ENCODE measurements around the gene UBAC2. TPM values are rescaled to one million over a fixed set of nuclear protein-coding genes. Genes with fewer than 3 reads are reported as not detected.

The UBAC2 gene
- total RNA-seq, 1 donor from 2014 or later, result 87.7 TPM

- TF ChIP-seq, protein P1, sequence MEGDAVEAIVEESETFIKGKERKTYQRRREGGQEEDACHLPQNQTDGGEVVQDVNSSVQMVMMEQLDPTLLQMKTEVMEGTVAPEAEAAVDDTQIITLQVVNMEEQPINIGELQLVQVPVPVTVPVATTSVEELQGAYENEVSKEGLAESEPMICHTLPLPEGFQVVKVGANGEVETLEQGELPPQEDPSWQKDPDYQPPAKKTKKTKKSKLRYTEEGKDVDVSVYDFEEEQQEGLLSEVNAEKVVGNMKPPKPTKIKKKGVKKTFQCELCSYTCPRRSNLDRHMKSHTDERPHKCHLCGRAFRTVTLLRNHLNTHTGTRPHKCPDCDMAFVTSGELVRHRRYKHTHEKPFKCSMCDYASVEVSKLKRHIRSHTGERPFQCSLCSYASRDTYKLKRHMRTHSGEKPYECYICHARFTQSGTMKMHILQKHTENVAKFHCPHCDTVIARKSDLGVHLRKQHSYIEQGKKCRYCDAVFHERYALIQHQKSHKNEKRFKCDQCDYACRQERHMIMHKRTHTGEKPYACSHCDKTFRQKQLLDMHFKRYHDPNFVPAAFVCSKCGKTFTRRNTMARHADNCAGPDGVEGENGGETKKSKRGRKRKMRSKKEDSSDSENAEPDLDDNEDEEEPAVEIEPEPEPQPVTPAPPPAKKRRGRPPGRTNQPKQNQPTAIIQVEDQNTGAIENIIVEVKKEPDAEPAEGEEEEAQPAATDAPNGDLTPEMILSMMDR (IDR thresholded peaks at IDR 0.05), result no peak
- TF ChIP-seq EZH2phosphoT487 (IDR thresholded peaks at IDR 0.05) (no peak), EZH2 (IDR thresholded peaks at IDR 0.05) (no peak)
- H3K9ac ChIP-seq, result no peak overlapping the region
- no peaks in the 10 kb centered on the region for H3K4me1 ChIP-seq
- no peak overlapping the region for H3K27ac ChIP-seq
- no peaks in the 10 kb centered on the region for H3K4me1 Mint-ChIP-seq
- no peaks in the 10 kb centered on the region for H3K27me3 ChIP-seq
- H4K20me1 ChIP-seq (ENCODE audit: low read depth), result no peaks in the 10 kb centered on the region
- no peaks in the 10 kb centered on the region for H3F3A ChIP-seq (ENCODE audit: low read depth)
- peaks cover 5% of the 10 kb centered on the region for H3K27me3 Mint-ChIP-seq (ENCODE audit: insufficient read depth, low read depth)
- peaks cover 2% of the 10 kb centered on the region for H3K9me3 Mint-ChIP-seq
- H3K4me3 Mint-ChIP-seq, result no peak overlapping the region
- no peak overlapping the region for H2AFZ ChIP-seq (replicated peaks)
- H3K9me3 ChIP-seq (ENCODE audit: low read depth), result peaks cover 10% of the 10 kb centered on the region
- no peak overlapping the region for H3K4me2 ChIP-seq
- no peaks in the 10 kb centered on the region for H3K79me2 ChIP-seq (ENCODE audit: low read depth)
- no peaks in the 10 kb centered on the region for H3K36me3 ChIP-seq
- H3K4me3 ChIP-seq, result no peak overlapping the region
- no peak for DNase-seq (ENCODE audit: low spot score)
- H3K27ac Mint-ChIP-seq, result no peak overlapping the region
- no peaks in the 10 kb centered on the region for H3K36me3 Mint-ChIP-seq
Measured at GRCh38 chr13:99182439-99182838, 18.2 kb upstream of the UBAC2 start.

DNA sequence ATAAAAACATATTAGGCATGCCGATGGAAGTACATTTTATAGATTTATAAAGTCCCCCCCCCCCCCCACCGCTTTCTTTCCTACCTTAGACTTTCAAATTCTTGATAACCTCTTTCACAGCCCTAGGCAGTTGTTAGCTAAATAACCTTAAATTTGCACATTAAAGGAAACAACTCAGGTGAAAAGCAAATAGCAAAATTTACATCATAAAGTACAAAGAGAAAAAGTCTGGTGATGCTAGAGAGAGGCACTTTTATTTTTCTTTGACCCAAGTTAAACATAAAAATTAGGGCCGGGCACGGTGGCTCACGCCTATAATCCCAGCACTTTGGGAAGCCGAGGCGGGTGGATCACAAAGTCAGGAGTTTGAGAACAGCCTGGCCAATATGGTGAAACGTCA lies 15.0 kb upstream of the UBAC2 start:
- Mint-ChIP-seq H3K27me3 (ENCODE audit: insufficient read depth, low read depth) (peaks cover 4% of the 10 kb centered on the region), H3K27ac (no peak overlapping the region), H3K4me3 (no peak overlapping the region), H3K9me3 (peaks cover 2% of the 10 kb centered on the region), H3K36me3 (no peaks in the 10 kb centered on the region), H3K4me1 (no peaks in the 10 kb centered on the region)
- Histone ChIP-seq H3K4me3 (no peak overlapping the region), H3K4me1 (no peaks in the 10 kb centered on the region), H3K9me3 (ENCODE audit: low read depth) (peaks cover 10% of the 10 kb centered on the region), H3F3A (ENCODE audit: low read depth) (no peaks in the 10 kb centered on the region), H3K79me2 (ENCODE audit: low read depth) (no peaks in the 10 kb centered on the region), H3K4me2 (no peak overlapping the region), H3K9ac (no peak overlapping the region), H3K36me3 (no peaks in the 10 kb centered on the region), H4K20me1 (ENCODE audit: low read depth) (no peaks in the 10 kb centered on the region), H3K27ac (no peak overlapping the region), H2AFZ (replicated peaks) (no peak overlapping the region), H3K27me3 (no peaks in the 10 kb centered on the region)
- no peak for DNase-seq (ENCODE audit: low spot score)
- TF ChIP-seq EZH2 (IDR thresholded peaks at IDR 0.05) (no peak), EZH2phosphoT487 (IDR thresholded peaks at IDR 0.05) (no peak)
- TF ChIP-seq, protein P1 (IDR thresholded peaks at IDR 0.05), result no peak

GRCh38 chr13:99190147-99190985 lies 10.3 kb upstream of the UBAC2 start:
- TF ChIP-seq EZH2 (IDR thresholded peaks at IDR 0.05) (no peak), EZH2phosphoT487 (IDR thresholded peaks at IDR 0.05) (no peak)
- TF ChIP-seq, protein P1 (IDR thresholded peaks at IDR 0.05), result no peak
- peaks cover 10% of the 10 kb centered on the region for H3K4me1 ChIP-seq
- H3K36me3 ChIP-seq, result no peaks in the 10 kb centered on the region
- no peaks in the 10 kb centered on the region for H3K9me3 Mint-ChIP-seq
- no peaks in the 10 kb centered on the region for H3K4me1 Mint-ChIP-seq
- H3K4me2 ChIP-seq, result no peak overlapping the region
- no peaks in the 10 kb centered on the region for H3K9me3 ChIP-seq (ENCODE audit: low read depth)
- no peaks in the 10 kb centered on the region for H3F3A ChIP-seq (ENCODE audit: low read depth)
- no peaks in the 10 kb centered on the region for H3K27me3 ChIP-seq
- no peak overlapping the region for H2AFZ ChIP-seq (replicated peaks)
- no peak for DNase-seq (ENCODE audit: low spot score)
- no peak overlapping the region for H3K27ac Mint-ChIP-seq
- H4K20me1 ChIP-seq (ENCODE audit: low read depth), result no peaks in the 10 kb centered on the region
- no peak overlapping the region for H3K4me3 Mint-ChIP-seq
- H3K27me3 Mint-ChIP-seq (ENCODE audit: insufficient read depth, low read depth), result peaks cover 7% of the 10 kb centered on the region
- H3K79me2 ChIP-seq (ENCODE audit: low read depth), result no peaks in the 10 kb centered on the region
- no peak overlapping the region for H3K27ac ChIP-seq
- no peaks in the 10 kb centered on the region for H3K36me3 Mint-ChIP-seq
- no peak overlapping the region for H3K9ac ChIP-seq
- no peak overlapping the region for H3K4me3 ChIP-seq

All from neural progenitor cell (in vitro differentiated cells).